Activated gamma-delta T cell treated with anti-CD3 and anti-CD28 coated beads, Interleukin-2, amount 50 U/mL, for 16 hours (primary cell): ENCODE results near the gene CES5A.
"Not testable (repeated sequence)": the region's sequence is repeated elsewhere in the genome, so short reads cannot be mapped to it uniquely, and the experiment has no call there.

Experiments
- DNase-seq: peaks from one replicate; pipeline ENCODE4 v3.0.0-alpha.2; 2020; ENCODE audit warnings: low read depth

CES5A gene

GRCh38 chr16:55876854-55877253, 1.7 kb upstream of the CES5A start:
- DNase-seq: no peak

GRCh38 chr16:55873122-55873521, 2.1 kb downstream of the CES5A start:
- DNase-seq: no peak

DNA sequence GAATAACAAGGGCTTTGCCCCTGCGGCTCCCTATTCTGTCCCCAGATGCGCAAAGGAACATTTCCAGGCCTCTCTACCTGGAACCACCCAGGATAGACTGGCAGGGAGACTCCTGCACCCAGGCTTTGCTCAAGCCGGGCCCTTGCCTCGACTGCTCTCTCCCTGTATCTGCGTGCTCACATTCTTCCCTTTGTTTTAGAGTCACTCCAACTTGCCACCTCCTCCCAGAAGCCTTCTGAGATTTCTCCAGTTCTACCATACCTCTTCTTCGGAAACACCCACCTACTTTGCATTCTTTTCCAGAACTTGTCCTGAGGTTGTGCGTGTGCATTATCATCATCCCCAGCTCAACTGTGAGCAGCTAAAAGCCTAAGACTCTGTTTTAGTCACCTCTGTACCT, 3.0 kb downstream of the CES5A start:
- no peak for DNase-seq

DNA sequence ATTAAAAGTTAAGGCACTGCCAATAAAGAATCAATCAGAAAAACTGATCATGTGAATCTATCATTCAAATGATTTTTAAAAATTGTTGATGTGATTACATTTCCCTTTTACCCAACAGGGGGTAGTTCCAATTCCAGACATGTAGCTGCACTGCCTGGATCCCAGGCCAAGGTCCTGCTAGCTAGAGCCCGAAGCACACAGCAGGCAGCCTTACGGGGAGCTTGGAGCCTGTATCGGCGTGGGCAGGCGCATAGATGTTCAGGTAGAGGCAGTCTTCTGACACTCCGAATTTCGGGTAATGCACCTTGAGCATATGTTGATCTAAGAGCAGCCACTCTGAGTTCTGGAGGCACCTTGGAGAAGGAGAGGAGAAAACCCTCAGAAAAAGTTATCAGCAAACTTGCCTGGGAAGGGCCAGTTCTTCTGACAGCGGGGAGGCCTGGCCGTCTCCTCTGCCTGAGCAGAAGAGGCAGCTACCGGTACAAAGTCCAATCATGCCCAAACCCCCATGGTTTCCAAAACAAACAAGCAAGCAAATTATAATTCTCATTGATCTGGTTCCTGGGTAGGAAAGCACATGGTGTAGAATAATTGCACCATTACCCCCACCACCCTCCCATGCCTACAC, 3.6 kb downstream of the CES5A start:
- no peak for DNase-seq

GRCh38 chr16:55868980-55869379, 6.2 kb downstream of the CES5A start:
- no peak for DNase-seq

GRCh38 chr16:55868137-55868536, 7.0 kb downstream of the CES5A start:
- DNase-seq: no peak

DNA sequence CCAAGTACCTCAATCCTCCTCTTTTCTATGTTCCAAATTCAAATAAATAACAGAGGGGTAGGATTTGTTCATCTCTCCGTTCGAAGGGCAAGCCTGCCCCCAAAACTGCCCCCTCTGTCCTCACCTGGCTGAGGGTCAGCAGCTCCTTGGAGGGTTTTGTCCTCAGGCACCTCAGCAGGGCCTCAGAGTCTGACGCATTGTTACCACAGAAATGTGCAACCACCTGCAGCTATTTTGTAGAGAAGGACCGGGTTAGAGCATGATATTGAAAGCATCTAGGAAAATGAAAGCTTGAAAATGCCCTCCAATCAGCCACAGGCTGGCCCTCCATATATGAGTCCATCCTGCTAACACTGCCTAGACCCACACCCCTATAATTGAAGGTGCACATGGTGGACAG, 13.9 kb downstream of the CES5A start:
- no peak for DNase-seq

- DNase-seq: not testable (repeated sequence)
These were observed 17.5 kb downstream of the CES5A start for GRCh38 chr16:55857650-55858049.

DNA sequence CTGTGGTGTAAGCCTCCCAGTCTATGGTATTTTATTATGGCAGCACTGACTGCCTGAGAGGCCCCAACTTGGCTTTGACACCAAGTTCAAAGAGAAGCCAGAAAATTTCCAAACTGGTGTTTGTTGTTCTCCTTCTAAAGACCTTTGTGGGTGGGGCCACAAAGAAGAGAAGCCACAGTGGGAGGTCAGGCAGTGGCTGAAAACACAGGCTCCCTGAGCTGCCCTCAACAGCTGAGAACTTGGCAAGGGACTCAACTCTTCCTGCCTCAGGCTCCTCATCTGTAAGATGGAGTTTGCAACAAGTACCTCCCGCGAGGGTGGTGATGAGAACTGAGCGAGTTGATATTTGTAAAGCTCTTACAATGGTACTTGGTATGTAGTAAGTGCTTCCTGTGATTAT, 18.2 kb downstream of the CES5A start:
- DNase-seq: no peak

DNA sequence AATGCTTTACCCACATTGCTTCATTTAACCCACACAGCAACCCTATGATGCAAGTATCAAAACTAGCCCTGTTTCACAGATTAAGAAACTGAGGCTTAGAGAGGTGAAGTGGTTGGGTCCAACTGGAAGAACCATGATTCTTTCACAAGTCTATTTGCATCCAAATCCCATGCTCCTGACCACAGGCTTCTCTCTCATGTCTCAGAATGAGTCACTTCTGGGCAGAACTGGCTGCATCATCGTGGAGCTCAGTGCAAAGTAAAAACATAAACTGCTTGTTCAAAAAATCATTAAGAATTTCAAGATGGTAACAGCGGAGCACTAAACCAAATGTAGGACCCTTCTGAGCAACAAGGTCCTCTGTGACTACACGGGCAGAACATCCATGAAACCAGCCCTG, 22.1 kb downstream of the CES5A start:
- DNase-seq: no peak

GRCh38 chr16:55849536-55849935, 25.6 kb downstream of the CES5A start:
- no peak for DNase-seq

GRCh38 chr16:55846598-55847346, 28.4 kb downstream of the CES5A start:
- DNase-seq: no peak

DNA sequence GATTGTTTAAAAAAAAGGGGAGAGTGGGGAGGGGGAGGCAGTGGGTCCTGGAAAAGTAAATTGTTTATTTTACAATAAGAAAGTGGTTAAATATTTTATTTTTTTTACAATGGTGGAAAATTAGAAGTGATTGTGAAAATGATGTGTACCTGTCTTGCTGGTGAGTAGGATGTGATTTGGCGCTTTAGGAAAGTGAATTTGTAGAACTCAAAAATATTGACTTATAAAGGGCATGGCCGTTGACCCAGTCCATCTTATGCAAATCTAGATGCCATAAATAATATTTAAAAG, 32.1 kb downstream of the CES5A start:
- DNase-seq: no peak

GRCh38 chr16:55842369-55843104, 32.6 kb downstream of the CES5A start:
- no peak for DNase-seq

- DNase-seq: no peak
These were observed 36.1 kb downstream of the CES5A start for GRCh38 chr16:55839115-55839514.

- DNase-seq: no peak
These were observed 39.0 kb downstream of the CES5A start for GRCh38 chr16:55836158-55836611.

DNA sequence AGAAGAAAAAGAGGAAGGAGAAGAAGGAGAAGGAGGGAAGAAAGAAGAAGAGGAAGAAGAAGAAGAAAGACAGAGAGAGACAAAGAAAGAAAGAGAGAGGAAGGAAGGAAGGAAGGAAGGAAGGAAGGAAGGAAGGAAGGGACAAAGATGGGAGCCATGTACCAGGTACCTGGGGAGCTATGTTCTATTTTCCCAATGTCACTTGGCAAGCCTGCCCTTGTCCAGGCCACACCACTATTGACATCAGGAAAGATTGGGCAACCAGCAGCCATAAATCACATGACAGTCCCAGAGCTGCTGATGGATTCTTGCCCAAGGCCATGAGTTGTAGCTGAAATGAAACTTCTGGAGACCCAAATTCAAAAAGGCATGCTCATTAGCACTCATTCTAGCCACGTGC, 39.6 kb downstream of the CES5A start:
- no peak for DNase-seq

- DNase-seq: not testable (repeated sequence)
These were observed 40.0 kb downstream of the CES5A start for GRCh38 chr16:55835173-55835572.

GRCh38 chr16:55834049-55834448, 41.1 kb downstream of the CES5A start:
- no peak for DNase-seq

- DNase-seq: no peak
These were observed 42.1 kb downstream of the CES5A start, which contains the start of gene CES1 for GRCh38 chr16:55832773-55833691. TSS of gene CES1 (minus strand) at chr16:55833096. CDS start at chr16:55833055, 41 bp downstream.

DNA sequence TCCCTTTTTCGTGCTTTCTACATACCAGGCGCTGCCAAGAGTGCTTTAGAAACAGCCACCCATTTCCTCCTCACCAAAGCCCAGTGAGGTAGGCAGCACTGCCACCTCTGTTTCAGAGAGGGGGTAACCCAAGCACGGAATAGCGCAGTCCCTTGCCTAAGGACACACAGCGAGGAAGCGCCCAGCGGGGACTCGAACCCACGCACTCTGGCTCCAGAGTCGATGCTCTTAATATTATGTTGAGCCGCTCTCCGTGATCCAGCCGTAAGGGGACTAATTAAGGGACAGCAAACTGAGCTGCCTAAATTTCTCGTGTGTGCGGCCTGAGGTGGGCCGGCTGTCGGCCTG, 42.8 kb downstream of the CES5A start:
- no peak for DNase-seq

- DNase-seq: no peak
These were observed 44.4 kb downstream of the CES5A start for GRCh38 chr16:55830658-55831294.
